Prostate gland (tissue), 2 donors: ENCODE data around the gene PNMA3. TPM values are rescaled to one million over a fixed set of nuclear protein-coding genes. Genes with fewer than 3 reads are reported as not detected.

Source experiments
- DNase-seq: peaks from one replicate; pipeline ENCODE4 v3.0.0-alpha.2; 2019; ENCODE audit warnings: low spot score
- H3K27ac ChIP-seq, 2 donors: fragments of 200-600 bp; sonication (generic); 2 replicates each; pipeline ENCODE4 v1.5.1; 2017 to 2019
- H3K27me3 ChIP-seq: fragments of 200-600 bp; sonication (generic); replicated peaks from 2 replicates; pipeline ENCODE4 v1.5.1; 2019; ENCODE audit not compliant: insufficient read depth
- H3K36me3 ChIP-seq, 2 donors: fragments of 200-600 bp; sonication (generic); 1 replicate in 1 of 2; 2 replicates in 1 of 2; pipeline versions ENCODE4 v1.5.1 to v1.8.1; 2017 to 2019
- H3K4me1 ChIP-seq: fragments of 200-600 bp; sonication (generic); replicated peaks from 2 replicates; pipeline ENCODE4 v1.5.1; 2019
- H3K4me3 ChIP-seq, 2 donors: fragments of 200-600 bp; sonication (generic); 2 replicates each; pipeline ENCODE4 v1.5.1; 2017 to 2019
- H3K9me3 ChIP-seq: fragments of 200-600 bp; sonication (generic); 2 replicates; pipeline ENCODE4 v1.5.1; 2017
- POLR2A ChIP-seq: fragments of 450-650 bp; IDR thresholded peaks from one replicate; pipeline ENCODE4 v1.6.1; 2016; ENCODE audit warnings: antibody characterized with exemption, mild to moderate bottlenecking
- POLR2AphosphoS5 ChIP-seq: sonication (generic); formaldehyde crosslinking; IDR thresholded peaks from one replicate; pipeline ENCODE4 v1.6.1; 2017; ENCODE audit warnings: antibody characterized with exemption
- WGBS: methylation state at CpG from one replicate; pipeline ENCODE4 v1.1.5; 2018; 5-methylcytosine and 5-hydroxymethylcytosine counted together
- intact Hi-C: fragments of 100-400 bp; cut with DNase I; formaldehyde crosslinking; loops from one replicate; pipeline ENCODE4 v1.14.2; 2022
- total RNA-seq, 2 donors: library from RNA; depleted of rRNA; stranded (reverse); fragments of >200 nt; gene quantifications; one replicate each; pipeline ENCODE4 v1.1.0, GENCODE V29; 2016
- TF ChIP-seq, protein P1 (sequence below), 4 experiments: fragments of 200-600 bp in 2 of 4; fragments of 450-650 bp in 2 of 4; sonication (generic) in 2 of 4; IDR thresholded peaks; 1 replicate in 3 of 4; 2 replicates in 1 of 4; pipeline ENCODE4 v1.5.1; 2016 to 2019; ENCODE audit warnings: antibody characterized with exemption in 4 of 4, mild to moderate bottlenecking in 2 of 4, moderate library complexity in 2 of 4

PNMA3 gene
- total RNA-seq, 2 donors from 2014 or later: 0.27 to 14.2 TPM

DNA sequence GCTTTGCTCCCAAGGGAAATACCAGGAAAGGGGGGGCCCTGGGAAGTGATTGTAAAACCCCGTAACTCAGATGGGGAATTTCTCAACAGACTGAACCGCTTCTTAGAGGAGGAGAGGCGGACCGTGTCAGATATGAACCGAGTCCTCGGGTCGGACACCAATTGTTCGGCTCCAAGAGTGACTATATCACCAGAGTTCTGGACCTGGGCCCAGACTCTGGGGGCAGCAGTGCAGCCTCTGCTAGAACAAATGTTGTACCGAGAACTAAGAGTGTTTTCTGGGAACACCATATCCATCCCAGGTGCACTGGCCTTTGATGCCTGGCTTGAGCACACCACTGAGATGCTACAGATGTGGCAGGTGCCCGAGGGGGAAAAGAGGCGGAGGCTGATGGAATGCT lies 1.0 kb downstream of the PNMA3 start:
- Histone ChIP-seq H3K4me1 (no peaks in the 10 kb centered on the region), H3K27ac (no peak overlapping the region), H3K27me3 (no peaks in the 10 kb centered on the region), H3K9me3 (no peaks in the 10 kb centered on the region), H3K36me3 (no peaks in the 10 kb centered on the region), H3K4me3 (no peak overlapping the region)
- 13% methylated on average over 3 of the region's 11 CpGs for WGBS
- TF ChIP-seq POLR2A: no peak
- TF ChIP-seq, protein P1, sequence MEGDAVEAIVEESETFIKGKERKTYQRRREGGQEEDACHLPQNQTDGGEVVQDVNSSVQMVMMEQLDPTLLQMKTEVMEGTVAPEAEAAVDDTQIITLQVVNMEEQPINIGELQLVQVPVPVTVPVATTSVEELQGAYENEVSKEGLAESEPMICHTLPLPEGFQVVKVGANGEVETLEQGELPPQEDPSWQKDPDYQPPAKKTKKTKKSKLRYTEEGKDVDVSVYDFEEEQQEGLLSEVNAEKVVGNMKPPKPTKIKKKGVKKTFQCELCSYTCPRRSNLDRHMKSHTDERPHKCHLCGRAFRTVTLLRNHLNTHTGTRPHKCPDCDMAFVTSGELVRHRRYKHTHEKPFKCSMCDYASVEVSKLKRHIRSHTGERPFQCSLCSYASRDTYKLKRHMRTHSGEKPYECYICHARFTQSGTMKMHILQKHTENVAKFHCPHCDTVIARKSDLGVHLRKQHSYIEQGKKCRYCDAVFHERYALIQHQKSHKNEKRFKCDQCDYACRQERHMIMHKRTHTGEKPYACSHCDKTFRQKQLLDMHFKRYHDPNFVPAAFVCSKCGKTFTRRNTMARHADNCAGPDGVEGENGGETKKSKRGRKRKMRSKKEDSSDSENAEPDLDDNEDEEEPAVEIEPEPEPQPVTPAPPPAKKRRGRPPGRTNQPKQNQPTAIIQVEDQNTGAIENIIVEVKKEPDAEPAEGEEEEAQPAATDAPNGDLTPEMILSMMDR (IDR thresholded peaks at IDR 0.05): no peak
- no peak for TF ChIP-seq POLR2AphosphoS5
- intact Hi-C loops: no loop called here
- DNase-seq: no peak

DNA sequence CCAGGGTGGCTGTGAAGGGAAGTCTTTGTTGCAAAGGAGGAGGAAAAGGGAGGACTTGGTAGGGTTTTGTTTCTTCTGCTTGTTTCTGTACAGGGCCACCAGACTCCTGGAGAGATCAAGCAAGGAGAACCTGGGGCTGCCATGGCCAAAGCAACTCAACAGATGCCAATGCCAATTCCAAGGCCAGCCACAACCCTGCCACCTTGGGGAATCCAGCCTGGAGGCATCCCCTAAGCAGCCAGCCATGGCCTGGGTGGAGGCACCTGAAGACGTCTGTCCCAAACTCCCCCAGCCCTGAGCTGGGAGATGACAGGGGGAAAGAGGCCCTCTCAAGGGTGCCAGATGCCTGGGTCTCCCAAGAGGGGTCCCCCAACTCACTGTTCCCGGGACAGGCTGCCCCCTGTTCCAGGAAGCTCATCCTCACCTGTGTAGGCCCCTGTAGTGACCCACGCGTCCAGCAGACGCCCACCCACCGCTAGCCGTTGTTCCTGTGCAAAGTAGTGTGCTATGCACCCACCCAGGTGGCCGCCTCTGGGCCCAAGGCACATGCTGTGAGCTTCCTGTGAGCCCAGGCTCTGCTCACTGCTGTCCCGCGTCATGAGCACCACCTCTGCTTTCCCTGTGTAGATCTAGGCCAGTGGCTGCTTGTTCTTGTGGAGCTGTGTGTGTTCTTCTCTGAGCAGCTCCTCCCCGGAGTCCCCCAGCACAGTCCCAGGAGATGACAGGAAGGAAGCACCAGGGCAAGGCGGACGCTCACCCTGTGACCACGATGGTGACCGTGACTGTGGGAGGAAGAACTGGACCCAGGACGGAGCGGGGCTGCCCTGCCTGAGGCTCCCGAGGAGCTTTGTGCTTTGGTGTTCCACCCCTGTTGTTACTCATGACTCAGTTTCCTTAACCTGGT lies 3.2 kb downstream of the PNMA3 start:
- H3K4me3 ChIP-seq: no peak overlapping the region
- 94% methylated on average over 18 of the region's 18 CpGs for WGBS
- H3K36me3 ChIP-seq: no peaks in the 10 kb centered on the region
- no peaks in the 10 kb centered on the region for H3K27me3 ChIP-seq
- intact Hi-C loops: no loop called here
- H3K27ac ChIP-seq: no peak overlapping the region
- TF ChIP-seq POLR2A (no peak), POLR2AphosphoS5 (no peak)
- TF ChIP-seq, protein P1 (IDR thresholded peaks at IDR 0.05): no peak
- no peak for DNase-seq
- no peaks in the 10 kb centered on the region for H3K9me3 ChIP-seq
- H3K4me1 ChIP-seq: no peaks in the 10 kb centered on the region

DNA sequence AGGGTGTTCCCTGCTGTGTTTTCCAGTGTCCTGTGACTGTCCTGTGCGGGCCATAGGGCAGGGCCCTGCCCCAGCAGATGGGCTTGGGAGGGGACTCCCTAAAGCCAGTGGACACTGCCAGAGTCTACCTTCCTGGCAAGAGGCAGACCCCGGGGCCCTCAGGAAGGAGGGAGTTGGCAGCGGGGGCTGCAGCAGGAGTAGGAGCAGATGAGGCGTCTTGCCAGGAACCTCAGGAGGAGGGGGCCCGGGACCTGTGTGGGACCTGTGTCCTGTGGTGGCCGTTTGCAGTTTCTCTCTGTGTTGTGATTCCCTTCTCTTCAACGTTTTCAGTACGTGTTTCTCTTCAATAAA lies 3.8 kb downstream of the PNMA3 start:
- WGBS: 74% methylated on average over 6 of the region's 8 CpGs
- Histone ChIP-seq H3K27me3 (no peaks in the 10 kb centered on the region), H3K27ac (no peak overlapping the region), H3K4me3 (no peak overlapping the region), H3K36me3 (no peaks in the 10 kb centered on the region), H3K9me3 (no peaks in the 10 kb centered on the region), H3K4me1 (no peaks in the 10 kb centered on the region)
- DNase-seq: no peak
- TF ChIP-seq POLR2AphosphoS5 (no peak), POLR2A (no peak)
- TF ChIP-seq, protein P1 (IDR thresholded peaks at IDR 0.05): no peak
- intact Hi-C loops: no loop called here

DNA sequence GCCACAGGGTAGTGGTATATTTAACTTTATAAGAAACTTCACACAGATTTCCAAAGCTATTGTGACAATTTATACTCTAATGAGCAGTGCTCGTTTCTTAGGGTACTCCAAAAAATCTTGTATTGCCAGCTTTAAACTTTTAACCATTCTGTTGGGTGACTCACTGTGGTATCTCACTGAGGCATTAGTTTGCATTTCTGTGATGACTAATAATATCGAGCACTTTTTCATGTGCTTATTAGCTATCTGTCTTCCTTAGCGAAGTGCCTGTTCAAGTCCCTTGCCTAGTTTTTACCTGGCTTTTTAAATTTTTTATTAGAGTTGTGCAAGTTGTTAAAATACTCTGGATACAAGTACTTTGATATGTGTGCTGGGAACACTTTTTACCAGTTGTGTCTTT lies 5.5 kb downstream of the PNMA3 start:
- Histone ChIP-seq H3K9me3 (no peaks in the 10 kb centered on the region), H3K4me3 (no peak overlapping the region)
- DNase-seq: no peak

More for the DNA sequence above, 5.5 kb downstream of the PNMA3 start:
- Histone ChIP-seq H3K27ac (no peak overlapping the region), H3K27me3 (no peaks in the 10 kb centered on the region), H3K4me1 (no peaks in the 10 kb centered on the region), H3K36me3 (no peaks in the 10 kb centered on the region)
- intact Hi-C loops: no loop called here
- no peak for TF ChIP-seq POLR2A
- TF ChIP-seq, protein P1 (IDR thresholded peaks at IDR 0.05): no peak
- no peak for TF ChIP-seq POLR2AphosphoS5
- 47% methylated on average over 3 of the region's 3 CpGs for WGBS
